GM10847 (cell line): ENCODE measurements around the gene CPVL.

Experiments
- POLR2A ChIP-seq: IDR thresholded peaks from 2 replicates; pipeline ENCODE4 v1.6.1; 2011; ENCODE audit not compliant: insufficient read length; ENCODE audit errors: extremely low read depth

The CPVL gene

GRCh38 chr7:28983396-28984190 is 162.7 kb downstream of the CPVL start:
- TF ChIP-seq POLR2A: no peak

DNA sequence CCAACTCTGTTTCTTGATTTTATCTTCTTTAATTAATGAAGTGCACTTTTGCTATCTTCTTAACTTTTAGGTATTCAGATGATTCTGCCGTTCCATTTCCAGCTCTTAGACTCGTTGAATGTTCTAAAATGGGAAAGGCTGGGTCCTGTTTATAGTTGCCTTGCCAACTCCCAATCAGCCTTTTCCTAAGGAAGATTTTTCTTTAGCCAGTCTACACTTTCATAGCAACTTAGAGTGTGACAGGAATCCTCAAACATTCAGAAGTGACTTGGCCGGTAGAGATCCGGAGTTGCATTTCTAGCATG is 165.2 kb downstream of the CPVL start:
- TF ChIP-seq POLR2A: no peak

- no peak for TF ChIP-seq POLR2A
These were observed 165.7 kb downstream of the CPVL start for GRCh38 chr7:28980451-28981160.

DNA sequence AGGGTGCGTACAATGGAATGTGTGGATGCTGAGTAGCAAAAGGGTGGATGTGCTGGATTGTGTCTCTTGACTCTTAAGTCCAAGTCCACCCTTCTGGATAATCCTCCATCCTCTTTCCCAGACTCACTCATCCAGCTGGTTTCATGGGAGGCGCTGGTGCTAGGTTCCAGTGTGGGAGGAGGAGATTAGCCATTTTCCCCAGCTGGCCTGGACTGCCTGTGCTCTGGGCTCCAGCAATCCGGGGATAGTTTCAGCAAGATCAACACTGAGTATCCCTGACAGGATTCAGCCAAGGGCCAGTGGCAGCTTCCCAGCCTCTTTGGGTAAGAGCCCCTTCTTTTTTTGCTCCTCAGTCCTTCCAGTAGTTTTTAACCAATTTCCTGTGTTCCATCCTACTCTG is 166.6 kb downstream of the CPVL start:
- TF ChIP-seq POLR2A: no peak

GRCh38 chr7:28977881-28978280 is 168.5 kb downstream of the CPVL start:
- TF ChIP-seq POLR2A: no peak

DNA sequence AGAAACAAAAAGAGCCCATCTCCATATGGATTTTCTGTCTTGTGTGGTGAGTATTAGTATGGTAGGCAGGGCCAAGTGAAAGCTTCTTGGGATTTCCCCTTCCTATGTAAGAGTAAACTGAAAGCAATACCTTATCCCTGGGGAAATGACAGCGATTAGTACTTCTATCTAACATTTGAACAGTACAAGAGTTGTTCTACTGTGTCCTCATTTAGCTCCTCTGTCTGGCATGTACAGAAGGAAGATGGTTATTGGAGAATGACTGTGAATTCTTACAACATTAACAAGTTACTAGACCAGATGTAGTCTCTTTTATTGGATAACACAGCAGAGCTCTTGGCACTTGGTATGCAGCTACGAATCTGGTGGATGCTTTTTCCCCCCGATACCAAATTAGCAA is 170.3 kb downstream of the CPVL start:
- TF ChIP-seq POLR2A: no peak

- no peak for TF ChIP-seq POLR2A
These were observed 172.7 kb downstream of the CPVL start for GRCh38 chr7:28973591-28973990.

DNA sequence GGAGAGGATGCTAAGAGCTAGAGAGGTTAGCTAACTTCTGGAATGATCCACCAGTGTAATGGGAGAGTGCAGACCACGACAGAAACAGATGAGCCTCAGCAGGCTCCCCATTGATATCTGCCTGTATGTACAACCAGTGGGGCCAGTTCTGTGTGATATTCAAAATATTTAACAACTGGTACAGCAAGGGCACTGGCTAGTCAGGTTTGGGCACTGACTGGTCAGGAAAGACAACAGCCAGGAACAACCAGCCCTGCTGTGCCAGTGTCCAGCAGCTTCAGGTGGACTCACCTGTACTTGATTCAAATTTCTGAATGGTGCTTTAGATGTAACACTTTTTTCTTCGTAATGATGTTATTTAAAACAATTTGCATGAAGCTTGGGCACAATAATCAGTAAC is 182.3 kb downstream of the CPVL start:
- no peak for TF ChIP-seq POLR2A

DNA sequence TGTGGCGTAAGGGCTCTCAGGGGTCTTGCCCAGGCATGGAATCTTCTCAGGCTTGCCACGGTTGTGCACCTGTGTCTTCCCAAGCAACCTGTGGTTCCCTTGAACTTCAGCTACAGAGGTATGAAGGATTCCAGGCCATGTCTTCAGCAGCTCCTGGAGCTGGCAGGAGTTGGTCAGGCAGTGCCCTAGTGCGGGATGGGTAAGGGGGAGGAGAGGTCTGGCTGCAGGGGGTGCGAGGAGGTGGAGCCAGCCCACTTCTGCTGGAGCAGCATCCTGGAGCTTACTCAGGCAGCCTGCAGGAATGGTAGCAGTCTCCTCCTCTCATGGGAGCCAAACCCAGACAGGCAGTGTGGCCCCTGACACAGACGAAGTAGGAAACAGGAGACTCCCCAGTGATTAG is 184.4 kb downstream of the CPVL start:
- TF ChIP-seq POLR2A: no peak

GRCh38 chr7:28960071-28960840 is 186.1 kb downstream of the CPVL start:
- no peak for TF ChIP-seq POLR2A

DNA sequence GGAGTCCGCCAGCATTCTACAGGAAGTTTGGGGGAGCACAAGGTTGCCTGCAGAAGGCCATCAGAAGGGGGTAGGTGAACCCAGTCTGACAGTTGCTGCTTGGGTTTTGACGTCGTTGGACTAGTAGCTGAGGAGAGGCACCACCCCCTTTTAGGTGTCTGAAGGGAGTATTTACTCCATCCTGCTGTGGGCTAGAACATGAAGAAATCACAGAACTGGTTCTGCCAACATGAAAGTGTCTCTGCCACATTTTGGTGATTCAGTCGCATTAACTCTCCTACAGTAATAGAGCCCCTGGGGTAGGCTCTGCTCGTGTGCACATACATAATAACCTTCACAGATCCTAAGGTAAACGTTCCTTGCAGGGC is 187.4 kb downstream of the CPVL start:
- no peak for TF ChIP-seq POLR2A

- no peak for TF ChIP-seq POLR2A
These were observed 187.9 kb downstream of the CPVL start, which contains the start of gene TRIL for GRCh38 chr7:28958235-28958979. TRIL (minus strand) TSS chr7:28958330; CDS start chr7:28958046, 284 bp downstream.

DNA sequence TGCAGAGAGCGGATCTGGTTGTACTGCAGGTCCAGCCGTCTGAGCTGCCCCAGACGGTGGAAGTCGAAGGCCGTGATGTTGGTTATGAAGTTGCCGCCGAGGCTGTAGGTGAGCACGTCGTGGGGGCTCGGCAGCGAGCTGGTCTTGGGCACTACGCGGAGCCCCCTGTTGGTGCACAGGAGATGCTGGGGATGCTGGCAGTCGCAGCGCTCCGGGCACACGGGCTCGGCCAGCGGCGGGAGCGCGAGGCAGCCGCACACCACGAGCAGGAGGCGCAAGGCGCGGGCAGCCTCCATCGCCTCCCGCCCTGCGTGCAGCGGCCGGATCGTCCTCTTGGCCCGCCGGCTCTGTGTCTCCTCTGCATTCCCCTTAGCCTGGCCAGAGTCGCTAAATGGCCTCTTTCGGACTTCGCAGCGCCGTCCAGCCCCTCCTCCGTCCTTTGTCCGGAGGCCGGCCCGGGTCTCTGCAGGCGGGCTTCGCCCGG is 188.5 kb downstream of the CPVL start:
- TF ChIP-seq POLR2A: no peak

GRCh38 chr7:28957064-28957750 is 189.1 kb downstream of the CPVL start:
- TF ChIP-seq POLR2A: no peak
